Measurements from ENCODE around the gene NONO. TPM values are rescaled to one million over a fixed set of nuclear protein-coding genes. Genes with fewer than 3 reads are reported as not detected.

Gene NONO
- total and polyA plus RNA-seq, 2 of the 4 experiments (the other 2 are of a cell fraction), result 199 to 609 TPM

Other genes starting within 250 kb of the NONO start
- gene SNX12, start 215.3 kb upstream of the NONO start, total RNA-seq (2012; rRNA removed), result 43.0 and 59.9 TPM in 2 replicates
- 55.2 and 63.0 TPM in 2 replicates for gene SNX12, start 215.3 kb upstream of the NONO start, polyA plus RNA-seq (2012; rRNA removed)
- gene FOXO4, start 187.8 kb upstream of the NONO start, total RNA-seq (2012; rRNA removed), result 1.4 and 2.0 TPM in 2 replicates
- gene FOXO4, start 187.8 kb upstream of the NONO start, polyA plus RNA-seq (2012; rRNA removed), result 1.4 and 2.6 TPM in 2 replicates
- not detected in 2 replicates for gene CXorf65, start 176.9 kb upstream of the NONO start, total RNA-seq (2012; rRNA removed)
- not detected in 2 replicates for gene CXorf65, start 176.9 kb upstream of the NONO start, polyA plus RNA-seq (2012; rRNA removed)
- not detected in 2 replicates for gene IL2RG, start 172.1 kb upstream of the NONO start, total RNA-seq (2012; rRNA removed)
- not detected in 2 replicates for gene IL2RG, start 172.1 kb upstream of the NONO start, polyA plus RNA-seq (2012; rRNA removed)
- 9.1 and 12.5 TPM in 2 replicates for gene MED12, start 165.0 kb upstream of the NONO start, total RNA-seq (2012; rRNA removed)
- gene MED12, start 165.0 kb upstream of the NONO start, polyA plus RNA-seq (2012; rRNA removed), result 17.3 and 19.8 TPM in 2 replicates
- 0.18 and 0.28 TPM in 2 replicates for gene NLGN3, start 138.8 kb upstream of the NONO start, total RNA-seq (2012; rRNA removed)
- 0.36 and 0.39 TPM in 2 replicates for gene NLGN3, start 138.8 kb upstream of the NONO start, polyA plus RNA-seq (2012; rRNA removed)
- gene GJB1, start 60.4 kb upstream of the NONO start, total RNA-seq (2012; rRNA removed), result not detected in 2 replicates
- gene GJB1, start 60.4 kb upstream of the NONO start, polyA plus RNA-seq (2012; rRNA removed), result not detected in 2 replicates
- gene ZMYM3, start 29.5 kb upstream of the NONO start, total RNA-seq (2012; rRNA removed), result 8.3 and 10.0 TPM in 2 replicates
- 26.0 and 28.1 TPM in 2 replicates for gene ZMYM3, start 29.5 kb upstream of the NONO start, polyA plus RNA-seq (2012; rRNA removed)
- 1.7 and 3.0 TPM in 2 replicates for gene ITGB1BP2, start 18.1 kb downstream of the NONO start, total RNA-seq (2012; rRNA removed)
- 3.0 and 3.5 TPM in 2 replicates for gene ITGB1BP2, start 18.1 kb downstream of the NONO start, polyA plus RNA-seq (2012; rRNA removed)
- 25.5 and 36.1 TPM in 2 replicates for gene TAF1, start 82.7 kb downstream of the NONO start, total RNA-seq (2012; rRNA removed)
- 11.6 and 15.7 TPM in 2 replicates for gene TAF1, start 82.7 kb downstream of the NONO start, polyA plus RNA-seq (2012; rRNA removed)
- gene OGT, start 249.5 kb downstream of the NONO start, total RNA-seq (2012; rRNA removed), result 65.0 and 80.7 TPM in 2 replicates
- gene OGT, start 249.5 kb downstream of the NONO start, polyA plus RNA-seq (2012; rRNA removed), result 96.8 and 113 TPM in 2 replicates

Data from IMR-90 (cell line).